Keratinocyte (primary cell): ENCODE results near the gene ARHGAP12. TPM values are rescaled to one million over a fixed set of nuclear protein-coding genes. Genes with fewer than 3 reads are reported as not detected.

Experiments
- DNase-seq: peaks from one replicate; pipeline ENCODE4 v3.0.0-alpha.2; 2011; ENCODE audit warnings: low read depth, missing footprints, low spot score
- FAIRE-seq: peaks from 2 replicates; lab custom pipeline; 2011; peaks lifted over from hg19 to GRCh38; lab: Jason Lieb, UNC
- H2AFZ ChIP-seq: 2 replicates; pipeline ENCODE4 v1.6.0; 2012; ENCODE audit warnings: low read length, control low read depth, inconsistent platforms; ENCODE audit not compliant: control insufficient read depth
- H3K27ac ChIP-seq: 2 replicates; pipeline ENCODE4 v1.5.1; 2011; ENCODE audit warnings: low read length; ENCODE audit not compliant: control insufficient read depth, insufficient read depth
- H3K27me3 ChIP-seq: 3 replicates; pipeline ENCODE4 v1.6.0; 2011; ENCODE audit warnings: low read length; ENCODE audit not compliant: control insufficient read depth, insufficient read depth; ENCODE audit errors: extremely low read depth
- H3K36me3 ChIP-seq, 2 experiments: 2 replicates in 1 of 2; 3 replicates in 1 of 2; pipeline ENCODE4 v1.5.1; 2011; ENCODE audit warnings: low read length in 2 of 2, mild to moderate bottlenecking in 1 of 2; ENCODE audit not compliant: control insufficient read depth in 2 of 2, insufficient read depth in 2 of 2; ENCODE audit errors: extremely low read depth in 1 of 2
- H3K4me1 ChIP-seq: 3 replicates; pipeline ENCODE4 v1.5.1; 2011; ENCODE audit warnings: low read length; ENCODE audit not compliant: control insufficient read depth, insufficient read depth; ENCODE audit errors: extremely low read depth
- H3K4me2 ChIP-seq: 3 replicates; pipeline ENCODE4 v1.6.0; 2011; ENCODE audit warnings: low read depth, low read length; ENCODE audit not compliant: control insufficient read depth, insufficient read depth; ENCODE audit errors: extremely low read depth
- H3K4me3 ChIP-seq, 3 experiments: fragments of 200-600 bp in 1 of 3; sonication (generic) in 1 of 3; 2 replicates in 2 of 3; 3 replicates in 1 of 3; pipeline ENCODE4 v1.5.1; 2011 to 2016; ENCODE audit warnings: low read length in 3 of 3, mild to moderate bottlenecking in 3 of 3, control low read depth in 2 of 3, inconsistent platforms in 1 of 3, low read depth in 1 of 3, mixed read lengths in 1 of 3, mixed run types in 1 of 3, moderate library complexity in 1 of 3; ENCODE audit not compliant: control insufficient read depth in 2 of 3, insufficient read depth in 2 of 3; ENCODE audit errors: extremely low read depth in 1 of 3
- H3K79me2 ChIP-seq: 2 replicates; pipeline ENCODE4 v1.6.0; 2012; ENCODE audit warnings: low read length; ENCODE audit not compliant: control insufficient read depth, insufficient read depth
- H3K9ac ChIP-seq: 3 replicates; pipeline ENCODE4 v1.6.0; 2011; ENCODE audit warnings: low read length; ENCODE audit not compliant: control insufficient read depth, insufficient read depth; ENCODE audit errors: extremely low read depth
- H3K9me1 ChIP-seq: 3 replicates; pipeline ENCODE4 v1.6.0; 2011; ENCODE audit warnings: low read length; ENCODE audit not compliant: control insufficient read depth, insufficient read depth; ENCODE audit errors: extremely low read depth
- H3K9me3 ChIP-seq: 2 replicates; pipeline ENCODE4 v1.5.1; 2012; ENCODE audit warnings: low read depth, low read length; ENCODE audit not compliant: control insufficient read depth
- H4K20me1 ChIP-seq: 3 replicates; pipeline ENCODE4 v1.6.0; 2011; ENCODE audit warnings: low read length; ENCODE audit not compliant: control insufficient read depth, insufficient read depth; ENCODE audit errors: extremely low read depth
- EZH2 ChIP-seq: IDR thresholded peaks from one replicate; pipeline ENCODE4 v1.6.1; 2012; ENCODE audit warnings: inconsistent platforms, mild to moderate bottlenecking, low read length, moderate library complexity
- dilution Hi-C: fragments of 300-500 bp; cut with MboI; formaldehyde crosslinking; loops from one replicate; pipeline ENCODE4 v1.7.0; 2020; ENCODE audit warnings: low sequenced_read_pairs; ENCODE audit not compliant: extremely low pct_ligation_motif_present
- polyA plus RNA-seq, 5 experiments: library from polyadenylated mRNA; depleted of rRNA in 3 of 5; stranded (reverse) in 3 of 5; stranded (forward) in 1 of 5; unstranded in 1 of 5; fragments of >200 nt; gene quantifications; 1 replicate in 1 of 5; 2 replicates in 3 of 5; 3 replicates in 1 of 5; pipeline versions ENCODE4 v1.2.1 to v1.2.3, GENCODE V29; 2011 to 2012; ENCODE audit warnings: missing spikeins in 2 of 5, low read depth in 1 of 5, low replicate concordance in 1 of 5
- TF ChIP-seq, protein P1 (sequence below), 3 experiments: IDR thresholded peaks in 1 of 3; conservative IDR thresholded peaks in 1 of 3; optimal IDR thresholded peaks in 1 of 3; 2 replicates in 2 of 3; 3 replicates in 1 of 3; pipeline versions ENCODE3 to v1.5.1; 2011; ENCODE audit warnings: low read length in 3 of 3, mild to moderate bottlenecking in 3 of 3, moderate library complexity in 2 of 3, control low read depth in 1 of 3, inconsistent platforms in 1 of 3; ENCODE audit not compliant: insufficient read depth in 2 of 3; ENCODE audit errors: extremely low read depth in 1 of 3

The ARHGAP12 gene
- polyA plus RNA-seq, 1 donor (not counting 4 experiments of a cell fraction or from before 2014, with no cell fraction given), result 26.6 TPM

DNA sequence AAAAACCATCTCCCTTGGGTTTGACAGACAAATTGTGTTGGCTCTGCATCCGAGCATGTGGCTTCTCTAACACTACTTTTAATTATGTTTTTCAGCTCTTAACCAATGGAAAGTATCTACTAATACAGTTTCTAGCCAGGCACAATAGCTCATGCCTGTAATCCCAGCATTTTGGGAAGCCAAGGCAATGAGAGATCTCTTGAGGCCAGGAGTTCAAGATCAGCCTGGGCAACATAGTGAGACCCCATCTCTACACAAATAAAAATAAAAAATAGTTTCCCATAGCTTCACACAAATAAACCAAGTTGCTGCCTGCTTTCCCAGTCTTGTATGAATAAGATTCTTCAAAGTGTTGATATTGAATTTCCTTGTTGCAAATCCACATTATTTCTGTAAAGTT, 13.8 kb upstream of the ARHGAP12 start:
- FAIRE-seq, result no peak
- Histone ChIP-seq H3K9ac (no peak overlapping the region), H3K4me3 (no peak overlapping the region)

GRCh38 chr10:31940839-31941653, 12.4 kb upstream of the ARHGAP12 start:
- no peaks in the 10 kb centered on the region for H3K27me3 ChIP-seq
- H3K36me3 ChIP-seq, result no peaks in the 10 kb centered on the region
- H3K9me3 ChIP-seq, result no peaks in the 10 kb centered on the region
- DNase-seq, result peak; percentile 96
- H2AFZ ChIP-seq, result peak overlapping the region; percentile 33
- peak overlapping the region in 2 of 3 experiments; percentile 15 to 30 for H3K4me3 ChIP-seq
- H3K27ac ChIP-seq, result peak overlapping the region; percentile 92
- no peaks in the 10 kb centered on the region for H4K20me1 ChIP-seq
- H3K9ac ChIP-seq, result peak overlapping the region; percentile 57
- no peak for TF ChIP-seq EZH2
- TF ChIP-seq, protein P1, sequence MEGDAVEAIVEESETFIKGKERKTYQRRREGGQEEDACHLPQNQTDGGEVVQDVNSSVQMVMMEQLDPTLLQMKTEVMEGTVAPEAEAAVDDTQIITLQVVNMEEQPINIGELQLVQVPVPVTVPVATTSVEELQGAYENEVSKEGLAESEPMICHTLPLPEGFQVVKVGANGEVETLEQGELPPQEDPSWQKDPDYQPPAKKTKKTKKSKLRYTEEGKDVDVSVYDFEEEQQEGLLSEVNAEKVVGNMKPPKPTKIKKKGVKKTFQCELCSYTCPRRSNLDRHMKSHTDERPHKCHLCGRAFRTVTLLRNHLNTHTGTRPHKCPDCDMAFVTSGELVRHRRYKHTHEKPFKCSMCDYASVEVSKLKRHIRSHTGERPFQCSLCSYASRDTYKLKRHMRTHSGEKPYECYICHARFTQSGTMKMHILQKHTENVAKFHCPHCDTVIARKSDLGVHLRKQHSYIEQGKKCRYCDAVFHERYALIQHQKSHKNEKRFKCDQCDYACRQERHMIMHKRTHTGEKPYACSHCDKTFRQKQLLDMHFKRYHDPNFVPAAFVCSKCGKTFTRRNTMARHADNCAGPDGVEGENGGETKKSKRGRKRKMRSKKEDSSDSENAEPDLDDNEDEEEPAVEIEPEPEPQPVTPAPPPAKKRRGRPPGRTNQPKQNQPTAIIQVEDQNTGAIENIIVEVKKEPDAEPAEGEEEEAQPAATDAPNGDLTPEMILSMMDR (optimal IDR thresholded peaks at IDR 0.05 in 1 of 3, IDR thresholded peaks at IDR 0.05 in 1 of 3, conservative IDR thresholded peaks at IDR 0.05 in 1 of 3; ENCODE audit: extremely low read depth in 1 of 3, insufficient read depth in 2 of 3, low read length in 3 of 3), result no peak
- dilution Hi-C loops, result no loop called here
- H3K9me1 ChIP-seq, result no peaks in the 10 kb centered on the region
- peak overlapping the region; percentile 72 for H3K4me2 ChIP-seq
- peaks cover 65% of the 10 kb centered on the region for H3K4me1 ChIP-seq
- peak; percentile 97 for FAIRE-seq
- no peaks in the 10 kb centered on the region for H3K79me2 ChIP-seq

More for the DNA sequence above, 13.8 kb upstream of the ARHGAP12 start:
- Histone ChIP-seq H3K4me1 (peaks cover 59% of the 10 kb centered on the region), H3K9me3 (no peaks in the 10 kb centered on the region), H3K9me1 (no peaks in the 10 kb centered on the region), H3K36me3 (no peaks in the 10 kb centered on the region), H3K27me3 (no peaks in the 10 kb centered on the region), H3K79me2 (no peaks in the 10 kb centered on the region), H3K4me2 (no peak overlapping the region), H4K20me1 (no peaks in the 10 kb centered on the region), H2AFZ (no peak overlapping the region), H3K27ac (no peak overlapping the region)
- no peak for TF ChIP-seq EZH2
- TF ChIP-seq, protein P1 (optimal IDR thresholded peaks at IDR 0.05 in 1 of 3, IDR thresholded peaks at IDR 0.05 in 1 of 3, conservative IDR thresholded peaks at IDR 0.05 in 1 of 3; ENCODE audit: extremely low read depth in 1 of 3, insufficient read depth in 2 of 3, low read length in 3 of 3), result no peak
- DNase-seq, result no peak
- dilution Hi-C loops, result no loop called here
